GM23338 (cell line): ENCODE data around the gene PCNT. TPM values are rescaled to one million over a fixed set of nuclear protein-coding genes. Genes with fewer than 3 reads are reported as not detected.

Experiments used
- ATAC-seq: fragments of 200-7000 bp; cut with Tn5 transposase; 3 replicates; pipeline ENCODE4 v1.9.1; 2020
- DNase-seq: peaks from one replicate; pipeline ENCODE4 v3.0.0-alpha.2; 2015; ENCODE audit warnings: low spot score
- H2AFZ ChIP-seq: fragments of 200-600 bp; sonication (generic); 2 replicates; pipeline ENCODE4 v1.8.0; 2016; ENCODE audit warnings: antibody characterized with exemption, mild to moderate bottlenecking, moderate library complexity
- H3F3A ChIP-seq: fragments of 200-600 bp; sonication (generic); replicated peaks from 2 replicates; pipeline ENCODE4 v1.8.0; 2017; ENCODE audit warnings: antibody characterized with exemption, mixed run types, low read depth
- H3K27ac ChIP-seq: fragments of 200-600 bp; sonication (generic); 2 replicates; pipeline ENCODE4 v1.6.1; 2016; ENCODE audit warnings: low read depth
- H3K27me3 ChIP-seq: fragments of 200-600 bp; sonication (generic); 2 replicates; pipeline ENCODE4 v1.8.0; 2016; ENCODE audit warnings: mild to moderate bottlenecking, mixed run types, moderate library complexity; ENCODE audit not compliant: insufficient read depth
- H3K36me3 ChIP-seq: fragments of 200-600 bp; sonication (generic); 2 replicates; pipeline ENCODE4 v1.8.0; 2016; ENCODE audit warnings: mild to moderate bottlenecking; ENCODE audit not compliant: insufficient read depth
- H3K4me1 ChIP-seq: fragments of 200-600 bp; sonication (generic); 2 replicates; pipeline ENCODE4 v1.8.0; 2016; ENCODE audit warnings: mild to moderate bottlenecking, moderate library complexity; ENCODE audit not compliant: insufficient read depth
- H3K4me2 ChIP-seq: fragments of 200-600 bp; sonication (generic); 2 replicates; pipeline ENCODE4 v1.7.1; 2017; ENCODE audit warnings: mixed run types
- H3K4me3 ChIP-seq: fragments of 200-600 bp; sonication (generic); 2 replicates; pipeline ENCODE4 v1.6.1; 2016; ENCODE audit warnings: mixed run types
- H3K79me2 ChIP-seq: fragments of 200-600 bp; sonication (generic); replicated peaks from 2 replicates; pipeline ENCODE4 v1.8.0; 2017; ENCODE audit warnings: mild to moderate bottlenecking; ENCODE audit not compliant: insufficient read depth
- H3K9me2 ChIP-seq: fragments of 200-600 bp; sonication (generic); 2 replicates; pipeline ENCODE4 v1.8.0; 2017; ENCODE audit not compliant: insufficient read depth
- H4K20me1 ChIP-seq: fragments of 200-600 bp; sonication (generic); replicated peaks from 2 replicates; pipeline ENCODE4 v1.8.0; 2017; ENCODE audit warnings: mild to moderate bottlenecking; ENCODE audit not compliant: insufficient read depth
- H3K27ac Mint-ChIP-seq: 2 replicates; pipeline ENCODE4 v1.8.0; 2020; ENCODE audit warnings: inconsistent platforms, mild to moderate bottlenecking, moderate library complexity, mixed read lengths
- H3K27me3 Mint-ChIP-seq: 3 replicates; pipeline ENCODE4 v1.8.0; 2022; ENCODE audit warnings: low read depth, mild to moderate bottlenecking, moderate library complexity, mixed read lengths, inconsistent platforms; ENCODE audit not compliant: insufficient read depth, poor library complexity
- H3K36me3 Mint-ChIP-seq: 3 replicates; pipeline ENCODE4 v1.8.0; 2021; ENCODE audit warnings: low read depth, mild to moderate bottlenecking, inconsistent platforms, moderate library complexity, mixed read lengths
- H3K4me1 Mint-ChIP-seq: 3 replicates; pipeline ENCODE4 v1.8.0; 2020; ENCODE audit warnings: mild to moderate bottlenecking, inconsistent platforms, mixed read lengths
- H3K4me3 Mint-ChIP-seq: 3 replicates; pipeline ENCODE4 v1.8.0; 2021; ENCODE audit warnings: moderate library complexity, mild to moderate bottlenecking, inconsistent platforms, mixed read lengths
- H3K9me3 Mint-ChIP-seq: 3 replicates; pipeline ENCODE4 v1.8.0; 2020; ENCODE audit warnings: moderate library complexity, mild to moderate bottlenecking, inconsistent platforms, mixed read lengths
- CTCF ChIP-seq, 2 experiments: fragments of 200-600 bp in 1 of 2; sonication (generic) in 1 of 2; conservative IDR thresholded peaks; 2 replicates each; pipeline versions ENCODE4 v1.5.1 to v1.6.1; 2016 to 2017; ENCODE audit warnings: antibody characterized with exemption in 2 of 2, low read depth in 2 of 2, mild to moderate bottlenecking in 2 of 2, moderate library complexity in 1 of 2
- EZH2 ChIP-seq: fragments of 200-600 bp; sonication (generic); IDR thresholded peaks from one replicate; pipeline ENCODE4 v1.8.0; 2017; ENCODE audit warnings: antibody characterized with exemption, mild to moderate bottlenecking, low read depth; ENCODE audit not compliant: unreplicated experiment
- EZH2phosphoT487 ChIP-seq: fragments of 200-600 bp; sonication (generic); IDR thresholded peaks from one replicate; pipeline ENCODE4 v1.8.1; 2018; ENCODE audit warnings: antibody characterized with exemption; ENCODE audit not compliant: unreplicated experiment
- NANOG ChIP-seq: IDR thresholded peaks from 2 replicates; pipeline ENCODE4 v1.6.1; 2016; ENCODE audit warnings: antibody characterized with exemption, borderline replicate concordance
- POLR2AphosphoS5 ChIP-seq: IDR thresholded peaks from 2 replicates; pipeline ENCODE4 v1.6.1; 2016; ENCODE audit warnings: antibody characterized with exemption, low read depth
- REST ChIP-seq: IDR thresholded peaks from one replicate; pipeline ENCODE4 v1.6.1; 2018; ENCODE audit warnings: antibody characterized with exemption; ENCODE audit not compliant: unreplicated experiment
- polyA plus RNA-seq: library from polyadenylated mRNA; unstranded; fragments of >200 nt; fragmentation: Nextera tagmentation; extraction: Ambion mirVana; gene quantifications from 2 replicates; pipeline ENCODE4 v1.2.1, GENCODE V29; 2016
- total RNA-seq: library from RNA; depleted of rRNA; stranded (reverse); fragments of >200 nt; shearing (Covaris generic); gene quantifications from 2 replicates; pipeline ENCODE4 v1.2.3, GENCODE V29; 2014
- TF ChIP-seq, protein P1 (sequence below): IDR thresholded peaks from 2 replicates; pipeline ENCODE4 v1.6.1; 2016; ENCODE audit warnings: antibody characterized with exemption

The PCNT gene
- total and polyA plus RNA-seq, 2 experiments from 2014 or later, result 39.6 to 46.1 TPM

- Histone ChIP-seq H3K27ac (no peak overlapping the region; the same call in 1 of the 2 replicates), H3K27me3 (no peaks in the 10 kb centered on the region), H3K36me3 (no peaks in the 10 kb centered on the region), H3K4me2 (no peak overlapping the region), H3K4me1 (peaks cover 13% of the 10 kb centered on the region; the same call in 1 of the 2 replicates), H3F3A (peaks cover 9% of the 10 kb centered on the region), H2AFZ (no peak overlapping the region), H3K79me2 (peaks cover 84% of the 10 kb centered on the region), H3K4me3 (no peak overlapping the region), H4K20me1 (peaks cover 5% of the 10 kb centered on the region), H3K9me2 (no peaks in the 10 kb centered on the region)
- no peak overlapping the region for H3K4me3 Mint-ChIP-seq
- peaks cover 20% of the 10 kb centered on the region for H3K36me3 Mint-ChIP-seq
- no peak overlapping the region for H3K27ac Mint-ChIP-seq
- TF ChIP-seq POLR2AphosphoS5 (no peak), EZH2 (no peak), NANOG (no peak), CTCF (conservative IDR thresholded peaks at IDR 0.05; ENCODE audit: low read depth in 2 of 2) (no peak)
- DNase-seq, result no peak
- ATAC-seq, result no peak
- H3K4me1 Mint-ChIP-seq, result peaks cover 23% of the 10 kb centered on the region
- H3K9me3 Mint-ChIP-seq, result peaks cover 13% of the 10 kb centered on the region
- peaks cover 16% of the 10 kb centered on the region for H3K27me3 Mint-ChIP-seq
These were observed 53.8 kb downstream of the PCNT start for GRCh38 chr21:46377789-46378188.

GRCh38 chr21:46379105-46379504, 55.1 kb downstream of the PCNT start:
- no peak for ATAC-seq
- Mint-ChIP-seq H3K27ac (no peak overlapping the region), H3K9me3 (peaks cover 27% of the 10 kb centered on the region), H3K36me3 (peaks cover 31% of the 10 kb centered on the region), H3K27me3 (peaks cover 20% of the 10 kb centered on the region), H3K4me3 (no peak overlapping the region), H3K4me1 (peaks cover 23% of the 10 kb centered on the region)
- Histone ChIP-seq H3K27me3 (no peaks in the 10 kb centered on the region), H2AFZ (no peak overlapping the region), H3K27ac (0 out of 2 replicates have a peak overlapping the region, but pooled peaks have one; percentile 65), H3K4me3 (no peak overlapping the region), H3K36me3 (no peaks in the 10 kb centered on the region), H3K4me1 (peaks cover 13% of the 10 kb centered on the region; the same call in 1 of the 2 replicates), H3F3A (peaks cover 16% of the 10 kb centered on the region), H3K79me2 (peaks cover 75% of the 10 kb centered on the region), H3K4me2 (no peak overlapping the region), H3K9me2 (no peaks in the 10 kb centered on the region), H4K20me1 (peaks cover 5% of the 10 kb centered on the region; the same call in 1 of the 2 replicates)
- TF ChIP-seq POLR2AphosphoS5, result no peak
- no peak for TF ChIP-seq EZH2phosphoT487
- TF ChIP-seq, protein P1, sequence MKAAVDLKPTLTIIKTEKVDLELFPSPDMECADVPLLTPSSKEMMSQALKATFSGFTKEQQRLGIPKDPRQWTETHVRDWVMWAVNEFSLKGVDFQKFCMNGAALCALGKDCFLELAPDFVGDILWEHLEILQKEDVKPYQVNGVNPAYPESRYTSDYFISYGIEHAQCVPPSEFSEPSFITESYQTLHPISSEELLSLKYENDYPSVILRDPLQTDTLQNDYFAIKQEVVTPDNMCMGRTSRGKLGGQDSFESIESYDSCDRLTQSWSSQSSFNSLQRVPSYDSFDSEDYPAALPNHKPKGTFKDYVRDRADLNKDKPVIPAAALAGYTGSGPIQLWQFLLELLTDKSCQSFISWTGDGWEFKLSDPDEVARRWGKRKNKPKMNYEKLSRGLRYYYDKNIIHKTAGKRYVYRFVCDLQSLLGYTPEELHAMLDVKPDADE, result no peak
- no peak for DNase-seq

DNA sequence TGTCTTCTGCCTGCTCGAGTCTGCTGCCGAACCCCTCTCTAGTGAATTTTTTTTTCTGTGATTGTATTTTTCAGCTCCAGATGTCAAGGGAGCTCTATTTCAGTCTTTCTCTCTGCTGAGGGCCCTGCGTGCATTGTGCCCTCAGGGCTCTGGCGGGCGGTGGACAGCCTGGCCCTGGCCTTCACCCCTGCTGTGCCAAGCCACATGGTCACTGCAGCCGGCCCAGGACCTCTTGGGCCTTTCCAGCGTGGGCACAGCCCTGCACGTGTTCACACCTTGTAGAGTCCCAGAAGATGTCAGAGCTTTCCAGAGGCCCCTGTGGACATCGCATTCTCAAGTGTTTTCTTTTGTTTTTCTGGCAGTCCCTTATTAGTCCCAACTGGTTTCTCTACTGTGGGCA, 55.7 kb downstream of the PCNT start:
- H3K9me2 ChIP-seq, result no peaks in the 10 kb centered on the region
- peaks cover 37% of the 10 kb centered on the region for H3K36me3 Mint-ChIP-seq
- H4K20me1 ChIP-seq, result peaks cover 5% of the 10 kb centered on the region; the same call in 1 of the 2 replicates
- H3K36me3 ChIP-seq, result no peaks in the 10 kb centered on the region
- no peaks in the 10 kb centered on the region for H3K27me3 ChIP-seq
- H3K27ac ChIP-seq, result no peak overlapping the region
- DNase-seq, result no peak
- peaks cover 32% of the 10 kb centered on the region for H3K9me3 Mint-ChIP-seq
- H3F3A ChIP-seq, result peaks cover 20% of the 10 kb centered on the region
- peaks cover 23% of the 10 kb centered on the region for H3K4me1 Mint-ChIP-seq
- H3K27me3 Mint-ChIP-seq, result peaks cover 20% of the 10 kb centered on the region
- no peak for ATAC-seq
- H3K27ac Mint-ChIP-seq, result peak overlapping the region; percentile 45; the same call in 1 of the 2 replicates
- peaks cover 72% of the 10 kb centered on the region for H3K79me2 ChIP-seq
- no peak overlapping the region for H2AFZ ChIP-seq
- no peak overlapping the region for H3K4me3 Mint-ChIP-seq
- H3K4me3 ChIP-seq, result no peak overlapping the region
- TF ChIP-seq REST, result no peak
- no peak overlapping the region for H3K4me2 ChIP-seq
- peaks cover 13% of the 10 kb centered on the region; the same call in 1 of the 2 replicates for H3K4me1 ChIP-seq
